ENCODE results near the gene SMURF2. TPM values are rescaled to one million over a fixed set of nuclear protein-coding genes. Genes with fewer than 3 reads are reported as not detected.

Gene SMURF2
- total RNA-seq, 1 experiment from 2014 or later, result 57.6 TPM

DNA sequence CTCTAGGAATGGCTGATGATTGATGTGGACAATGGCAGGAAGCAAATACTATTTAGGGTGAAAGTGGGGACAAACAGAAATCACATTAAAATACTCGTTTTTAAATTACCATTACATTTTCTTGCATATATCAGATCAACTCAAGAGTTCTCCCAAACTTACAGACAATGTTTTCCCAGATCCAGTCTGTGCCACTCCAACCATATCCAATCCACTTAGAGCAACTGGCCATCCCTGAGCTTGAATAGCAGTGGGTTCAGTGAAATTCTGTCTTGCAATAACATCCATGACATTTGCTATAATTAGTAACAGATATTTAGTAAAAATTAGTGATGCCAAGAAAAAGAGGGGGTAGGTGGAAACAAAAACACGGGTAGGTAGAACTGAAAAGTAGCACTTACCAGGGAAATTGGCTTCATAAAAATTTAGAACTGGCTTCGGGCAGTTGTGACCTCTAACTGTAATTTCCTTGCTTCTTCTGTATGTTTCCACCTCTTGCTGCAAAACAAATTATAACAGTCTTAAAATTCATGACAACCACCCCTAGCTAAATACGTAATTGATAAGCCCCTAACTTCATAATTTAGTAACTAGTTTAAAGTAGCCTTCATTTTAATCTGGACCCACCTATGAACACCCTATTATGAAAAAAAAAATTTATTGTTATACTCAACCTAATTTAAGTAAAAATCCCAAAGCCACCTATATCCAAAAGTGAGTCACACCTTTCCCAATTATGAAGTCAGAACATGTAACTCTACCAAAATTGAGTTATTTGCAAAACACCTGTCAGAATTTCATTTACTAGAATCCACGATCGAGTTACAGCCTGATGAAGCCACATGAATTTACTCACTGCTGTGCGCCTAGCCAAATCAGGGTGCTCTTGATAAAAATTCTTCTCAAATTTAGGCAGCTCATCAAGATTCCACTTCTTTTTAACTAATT is 158.0 kb downstream of the SMURF2 start:
- ChIA-PET POLR2A (ENCODE audit: unreplicated experiment) (interaction anchor here (0.6 kb wide), 1 partner anchor 194 kb away, joined by 3 read pairs; no protein-coding TSS in a partner anchor), CTCF (no interaction called here)
- Histone ChIP-seq H3K4me2 (peak overlapping the region; percentile 95), H3K27me3 (ENCODE audit: insufficient read depth, low read depth) (no peaks in the 10 kb centered on the region), H3F3A (ENCODE audit: insufficient read depth, low read depth) (peaks cover 73% of the 10 kb centered on the region), H2AFZ (no peak overlapping the region), H4K20me1 (ENCODE audit: insufficient read depth) (peaks cover 75% of the 10 kb centered on the region), H3K36me3 (ENCODE audit: low read depth) (peaks cover 69% of the 10 kb centered on the region), H3K27ac (peak overlapping the region; percentile 98; the same call in 1 of the 2 replicates), H3K4me1 (replicated peaks; ENCODE audit: insufficient read depth) (peaks cover 44% of the 10 kb centered on the region), H3K4me3 (peak overlapping the region; percentile 100), H3K9me2 (ENCODE audit: insufficient read depth) (no peaks in the 10 kb centered on the region), H3K9me3 (ENCODE audit: insufficient read depth, low read depth) (no peaks in the 10 kb centered on the region), H3K79me2 (ENCODE audit: low read depth) (peaks cover 90% of the 10 kb centered on the region)
- DNase-seq, result no peak
- TF ChIP-seq, protein P1, sequence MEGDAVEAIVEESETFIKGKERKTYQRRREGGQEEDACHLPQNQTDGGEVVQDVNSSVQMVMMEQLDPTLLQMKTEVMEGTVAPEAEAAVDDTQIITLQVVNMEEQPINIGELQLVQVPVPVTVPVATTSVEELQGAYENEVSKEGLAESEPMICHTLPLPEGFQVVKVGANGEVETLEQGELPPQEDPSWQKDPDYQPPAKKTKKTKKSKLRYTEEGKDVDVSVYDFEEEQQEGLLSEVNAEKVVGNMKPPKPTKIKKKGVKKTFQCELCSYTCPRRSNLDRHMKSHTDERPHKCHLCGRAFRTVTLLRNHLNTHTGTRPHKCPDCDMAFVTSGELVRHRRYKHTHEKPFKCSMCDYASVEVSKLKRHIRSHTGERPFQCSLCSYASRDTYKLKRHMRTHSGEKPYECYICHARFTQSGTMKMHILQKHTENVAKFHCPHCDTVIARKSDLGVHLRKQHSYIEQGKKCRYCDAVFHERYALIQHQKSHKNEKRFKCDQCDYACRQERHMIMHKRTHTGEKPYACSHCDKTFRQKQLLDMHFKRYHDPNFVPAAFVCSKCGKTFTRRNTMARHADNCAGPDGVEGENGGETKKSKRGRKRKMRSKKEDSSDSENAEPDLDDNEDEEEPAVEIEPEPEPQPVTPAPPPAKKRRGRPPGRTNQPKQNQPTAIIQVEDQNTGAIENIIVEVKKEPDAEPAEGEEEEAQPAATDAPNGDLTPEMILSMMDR (conservative IDR thresholded peaks at IDR 0.05), result no peak
- TF ChIP-seq EZH2 (IDR thresholded peaks at IDR 0.05; ENCODE audit: low read depth), result no peak
- no TSS peak for BruUV-seq (replicated peaks)
- intact Hi-C loops (cut with micrococcal nuclease; ENCODE audit: unreplicated experiment), result no loop called here

GRCh38 chr17:64503341-64503740 is 158.8 kb downstream of the SMURF2 start:
- DNase-seq, result no peak
- CTCF ChIA-PET, result no interaction called here
- peak overlapping the region; percentile 100; the same call in 1 of the 2 replicates for H3K4me3 ChIP-seq
- TF ChIP-seq EZH2 (IDR thresholded peaks at IDR 0.05; ENCODE audit: low read depth), result no peak
- TF ChIP-seq, protein P1 (conservative IDR thresholded peaks at IDR 0.05), result no peak
- BruUV-seq (replicated peaks), result no TSS peak
- no peaks in the 10 kb centered on the region for H3K9me2 ChIP-seq (ENCODE audit: insufficient read depth)
- H3K36me3 ChIP-seq (ENCODE audit: low read depth), result peaks cover 68% of the 10 kb centered on the region
- no peak overlapping the region for H2AFZ ChIP-seq
- no peaks in the 10 kb centered on the region for H3K27me3 ChIP-seq (ENCODE audit: insufficient read depth, low read depth)
- H4K20me1 ChIP-seq (ENCODE audit: insufficient read depth), result peaks cover 77% of the 10 kb centered on the region
- H3F3A ChIP-seq (ENCODE audit: insufficient read depth, low read depth), result peaks cover 81% of the 10 kb centered on the region
- peak overlapping the region; percentile 98; the same call in 1 of the 2 replicates for H3K27ac ChIP-seq
- H3K79me2 ChIP-seq (ENCODE audit: low read depth), result peaks cover 83% of the 10 kb centered on the region
- intact Hi-C loops (cut with micrococcal nuclease; ENCODE audit: unreplicated experiment), result no loop called here
- H3K9me3 ChIP-seq (ENCODE audit: insufficient read depth, low read depth), result no peaks in the 10 kb centered on the region
- POLR2A ChIA-PET (ENCODE audit: unreplicated experiment), result interaction anchor here (0.6 kb wide), 1 partner anchor 193 kb away, joined by 3 read pairs; no protein-coding TSS in a partner anchor
- peak overlapping the region; percentile 95 for H3K4me2 ChIP-seq
- H3K4me1 ChIP-seq (replicated peaks; ENCODE audit: insufficient read depth), result peaks cover 43% of the 10 kb centered on the region

GRCh38 chr17:64502809-64503208 is 159.3 kb downstream of the SMURF2 start:
- no TSS peak for BruUV-seq (replicated peaks)
- no peak overlapping the region; the same call in 1 of the 2 replicates for H3K4me3 ChIP-seq
- peaks cover 65% of the 10 kb centered on the region for H3K36me3 ChIP-seq (ENCODE audit: low read depth)
- TF ChIP-seq EZH2 (IDR thresholded peaks at IDR 0.05; ENCODE audit: low read depth), result no peak
- TF ChIP-seq, protein P1 (conservative IDR thresholded peaks at IDR 0.05), result no peak
- 0 out of 2 replicates have a peak overlapping the region, but pooled peaks have one; percentile 98 for H3K27ac ChIP-seq
- peaks cover 77% of the 10 kb centered on the region for H4K20me1 ChIP-seq (ENCODE audit: insufficient read depth)
- no peak for DNase-seq
- H3K9me2 ChIP-seq (ENCODE audit: insufficient read depth), result no peaks in the 10 kb centered on the region
- H3F3A ChIP-seq (ENCODE audit: insufficient read depth, low read depth), result peaks cover 86% of the 10 kb centered on the region
- peaks cover 78% of the 10 kb centered on the region for H3K79me2 ChIP-seq (ENCODE audit: low read depth)
- intact Hi-C loops (cut with micrococcal nuclease; ENCODE audit: unreplicated experiment), result no loop called here
- H2AFZ ChIP-seq, result no peak overlapping the region
- H3K9me3 ChIP-seq (ENCODE audit: insufficient read depth, low read depth), result no peaks in the 10 kb centered on the region
- H3K4me2 ChIP-seq, result no peak overlapping the region
- H3K4me1 ChIP-seq (replicated peaks; ENCODE audit: insufficient read depth), result peaks cover 44% of the 10 kb centered on the region
- H3K27me3 ChIP-seq (ENCODE audit: insufficient read depth, low read depth), result no peaks in the 10 kb centered on the region
- ChIA-PET POLR2A (ENCODE audit: unreplicated experiment) (no interaction called here), CTCF (no interaction called here)

Data from PC-9 (cell line).